Endodermal cell (in vitro differentiated cells): Measurements from ENCODE around the gene RPS4Y1. TPM values are rescaled to one million over a fixed set of nuclear protein-coding genes. Genes with fewer than 3 reads are reported as not detected.

Source experiments
- DNase-seq: peaks from one replicate; pipeline ENCODE4 v3.0.0-alpha.2; 2017
- H3K27ac ChIP-seq: 2 replicates; pipeline ENCODE4 v1.5.1; 2013; ENCODE audit warnings: mild to moderate bottlenecking, low read depth, low read length, moderate library complexity
- H3K27me3 ChIP-seq: 2 replicates; pipeline ENCODE4 v1.6.1; 2013; ENCODE audit warnings: mild to moderate bottlenecking, low read length, moderate library complexity; ENCODE audit not compliant: insufficient read depth, control insufficient read depth, poor library complexity, severe bottlenecking
- H3K36me3 ChIP-seq: 2 replicates; pipeline ENCODE4 v1.7.0; 2013; ENCODE audit warnings: mild to moderate bottlenecking, low read length, moderate library complexity; ENCODE audit not compliant: control insufficient read depth, insufficient read depth
- H3K4me1 ChIP-seq: one replicate; pipeline ENCODE4 v1.7.0; 2013; ENCODE audit warnings: low read length; ENCODE audit not compliant: control insufficient read depth, insufficient read depth
- H3K4me3 ChIP-seq: 2 replicates; pipeline ENCODE4 v1.5.1; 2013; ENCODE audit warnings: mild to moderate bottlenecking, low read length, moderate library complexity
- H3K9ac ChIP-seq: 2 replicates; pipeline ENCODE4 v1.6.1; 2013; ENCODE audit warnings: mild to moderate bottlenecking, low read length, moderate library complexity; ENCODE audit not compliant: poor library complexity, severe bottlenecking; ENCODE audit errors: extremely low read depth
- H3K9me3 ChIP-seq: 2 replicates; pipeline ENCODE4 v1.6.1; 2013; ENCODE audit warnings: mild to moderate bottlenecking, low read length, moderate library complexity; ENCODE audit not compliant: control insufficient read depth
- H3K27ac Mint-ChIP-seq: 2 replicates; pipeline ENCODE4 v1.8.0; 2020; ENCODE audit warnings: mixed read lengths
- H3K27me3 Mint-ChIP-seq: 2 replicates; pipeline ENCODE4 v1.8.0; 2021; ENCODE audit warnings: mild to moderate bottlenecking, mixed read lengths; ENCODE audit not compliant: insufficient read depth
- H3K36me3 Mint-ChIP-seq: 2 replicates; pipeline ENCODE4 v1.8.0; 2020; ENCODE audit warnings: low read depth, mixed read lengths
- H3K4me1 Mint-ChIP-seq: 2 replicates; pipeline ENCODE4 v1.8.0; 2020; ENCODE audit warnings: mixed read lengths
- H3K4me3 Mint-ChIP-seq: 2 replicates; pipeline ENCODE4 v1.8.0; 2020; ENCODE audit warnings: mild to moderate bottlenecking, moderate library complexity, mixed read lengths
- H3K9me3 Mint-ChIP-seq: 2 replicates; pipeline ENCODE4 v1.8.0; 2020; ENCODE audit warnings: mild to moderate bottlenecking, mixed read lengths
- WGBS, 2 experiments: methylation state at CpG; one replicate each; pipeline versions ENCODE4 v1.1.5 to v1.1.7; 2013; ENCODE audit warnings: missing lambda C conversion rate in 2 of 2, mixed read lengths in 1 of 2; ENCODE audit not compliant: insufficient coverage in 1 of 2, insufficient read length in 1 of 2; 5-methylcytosine and 5-hydroxymethylcytosine counted together
- total RNA-seq, 2 donors: library from RNA; stranded (reverse); fragmentation: NEBNext Ultra II Directional in 1 of 2; extraction: Animal tissue kit (Norgen Biotek cat#: 25700) in 1 of 2; gene quantifications; 2 replicates in 1 of 2; 3 replicates in 1 of 2; pipeline ENCODE4 v1.2.1, GENCODE V29; 2021
- TF ChIP-seq, protein P1 (sequence below): fragments of 200-600 bp; sonication (generic); conservative IDR thresholded peaks from 2 replicates; pipeline ENCODE4 v1.5.0; 2021; ENCODE audit warnings: antibody characterized with exemption, mild to moderate bottlenecking

RPS4Y1 gene
- total RNA-seq, 2 donors from 2014 or later = 348 TPM; not detected in 1

DNA sequence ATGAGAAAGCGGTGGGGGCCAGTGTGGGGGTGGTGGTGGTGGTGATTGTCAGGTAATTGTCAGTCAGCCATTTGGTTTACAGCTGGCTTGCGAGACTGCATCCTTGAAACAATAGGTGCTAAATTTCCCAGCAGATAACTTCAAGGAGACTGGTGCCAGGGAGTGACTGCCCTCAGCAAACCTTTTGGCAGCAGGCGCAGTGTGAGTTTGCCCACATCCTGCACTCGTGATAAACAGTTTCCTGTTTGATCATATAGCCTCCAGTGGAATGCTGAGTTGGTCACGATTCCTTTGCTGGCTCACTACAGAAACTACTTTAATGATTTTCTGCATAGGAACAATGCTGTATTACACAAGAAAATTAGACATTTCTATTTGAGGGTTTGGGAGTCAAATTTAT lies 46.0 kb downstream of the RPS4Y1 start:
- Histone ChIP-seq H3K4me3 (peak overlapping the region; percentile 73), H3K36me3 (no peaks in the 10 kb centered on the region), H3K9me3 (no peaks in the 10 kb centered on the region), H3K27me3 (no peaks in the 10 kb centered on the region), H3K9ac (no peak overlapping the region), H3K27ac (peak overlapping the region; percentile 60), H3K4me1 (peaks cover 15% of the 10 kb centered on the region)
- Mint-ChIP-seq H3K36me3 (no peaks in the 10 kb centered on the region), H3K27ac (no peak overlapping the region), H3K4me1 (no peaks in the 10 kb centered on the region), H3K9me3 (no peaks in the 10 kb centered on the region), H3K4me3 (no peak overlapping the region), H3K27me3 (no peaks in the 10 kb centered on the region)
- TF ChIP-seq, protein P1, sequence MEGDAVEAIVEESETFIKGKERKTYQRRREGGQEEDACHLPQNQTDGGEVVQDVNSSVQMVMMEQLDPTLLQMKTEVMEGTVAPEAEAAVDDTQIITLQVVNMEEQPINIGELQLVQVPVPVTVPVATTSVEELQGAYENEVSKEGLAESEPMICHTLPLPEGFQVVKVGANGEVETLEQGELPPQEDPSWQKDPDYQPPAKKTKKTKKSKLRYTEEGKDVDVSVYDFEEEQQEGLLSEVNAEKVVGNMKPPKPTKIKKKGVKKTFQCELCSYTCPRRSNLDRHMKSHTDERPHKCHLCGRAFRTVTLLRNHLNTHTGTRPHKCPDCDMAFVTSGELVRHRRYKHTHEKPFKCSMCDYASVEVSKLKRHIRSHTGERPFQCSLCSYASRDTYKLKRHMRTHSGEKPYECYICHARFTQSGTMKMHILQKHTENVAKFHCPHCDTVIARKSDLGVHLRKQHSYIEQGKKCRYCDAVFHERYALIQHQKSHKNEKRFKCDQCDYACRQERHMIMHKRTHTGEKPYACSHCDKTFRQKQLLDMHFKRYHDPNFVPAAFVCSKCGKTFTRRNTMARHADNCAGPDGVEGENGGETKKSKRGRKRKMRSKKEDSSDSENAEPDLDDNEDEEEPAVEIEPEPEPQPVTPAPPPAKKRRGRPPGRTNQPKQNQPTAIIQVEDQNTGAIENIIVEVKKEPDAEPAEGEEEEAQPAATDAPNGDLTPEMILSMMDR = no peak
- no peak for DNase-seq
- 46 to 82% methylated on average over 2 to 5 of the region's 5 CpGs for WGBS, 2 experiments

DNA sequence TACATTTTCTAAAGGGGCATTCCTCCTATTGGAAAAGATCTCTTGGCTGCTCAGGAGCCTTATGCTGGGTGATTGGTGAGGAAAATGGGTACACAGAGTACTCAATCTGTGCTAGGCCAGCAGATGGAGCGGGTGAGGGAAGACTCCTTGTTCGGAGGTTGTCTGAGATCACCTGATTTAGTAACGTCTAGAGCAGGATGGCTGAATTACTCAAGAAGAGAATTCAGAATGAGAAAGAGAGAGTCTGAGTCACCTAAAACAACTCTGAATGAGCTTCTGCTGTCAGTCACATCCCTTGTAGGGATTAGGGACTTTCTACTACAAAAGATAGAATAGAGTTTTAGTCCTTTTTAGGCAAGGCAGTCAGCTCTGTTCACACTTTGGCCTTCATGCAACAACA lies 46.6 kb downstream of the RPS4Y1 start:
- Mint-ChIP-seq H3K4me3 (no peak overlapping the region), H3K9me3 (no peaks in the 10 kb centered on the region), H3K27ac (no peak overlapping the region), H3K27me3 (no peaks in the 10 kb centered on the region), H3K36me3 (no peaks in the 10 kb centered on the region), H3K4me1 (no peaks in the 10 kb centered on the region)
- Histone ChIP-seq H3K27ac (no peak overlapping the region), H3K9me3 (no peaks in the 10 kb centered on the region), H3K9ac (no peak overlapping the region), H3K4me1 (peaks cover 15% of the 10 kb centered on the region), H3K4me3 (no peak overlapping the region), H3K36me3 (no peaks in the 10 kb centered on the region), H3K27me3 (no peaks in the 10 kb centered on the region)
- TF ChIP-seq, protein P1 = no peak
- WGBS, 2 experiments = 50 to 70% methylated on average over 2 to 3 of the region's 3 CpGs
- DNase-seq = no peak

DNA sequence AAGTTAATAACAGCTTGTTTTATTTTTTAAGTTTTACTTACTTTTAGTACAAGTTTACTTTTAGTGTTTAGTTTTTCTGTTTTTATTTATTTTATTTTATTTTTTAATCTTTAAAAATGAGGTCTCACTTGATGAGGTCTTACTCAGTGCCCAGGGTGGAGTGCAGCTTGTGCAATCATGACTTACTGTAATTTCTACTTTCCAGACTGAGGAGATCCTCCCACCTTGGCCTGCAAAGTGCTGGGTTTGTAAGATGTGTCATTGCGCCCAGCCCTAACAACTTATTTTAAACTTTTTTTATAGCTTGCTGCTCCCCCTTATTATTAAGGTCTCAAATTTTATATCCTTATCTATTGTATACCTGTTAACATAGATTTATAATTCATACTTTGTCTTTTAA lies 52.1 kb downstream of the RPS4Y1 start:
- TF ChIP-seq, protein P1 = no peak
- no peak overlapping the region for H3K27ac ChIP-seq
- WGBS, 2 experiments = no CpG with 5 or more reads among the region's 1 CpG

More for the DNA sequence above, 52.1 kb downstream of the RPS4Y1 start:
- Mint-ChIP-seq H3K4me3 (no peak overlapping the region), H3K27me3 (no peaks in the 10 kb centered on the region), H3K36me3 (no peaks in the 10 kb centered on the region), H3K27ac (no peak overlapping the region), H3K4me1 (no peaks in the 10 kb centered on the region), H3K9me3 (no peaks in the 10 kb centered on the region)
- Histone ChIP-seq H3K36me3 (no peaks in the 10 kb centered on the region), H3K4me3 (no peak overlapping the region), H3K4me1 (peaks cover 4% of the 10 kb centered on the region), H3K9me3 (no peaks in the 10 kb centered on the region), H3K27me3 (no peaks in the 10 kb centered on the region), H3K9ac (no peak overlapping the region)
- DNase-seq = no peak
